Measurements from ENCODE around the gene KIF18A. TPM values are rescaled to one million over a fixed set of nuclear protein-coding genes. Genes with fewer than 3 reads are reported as not detected.

The KIF18A gene
- total and polyA plus RNA-seq, 3 donors from 2014 or later, result 9.5 to 22.5 (median 14.4) TPM

DNA sequence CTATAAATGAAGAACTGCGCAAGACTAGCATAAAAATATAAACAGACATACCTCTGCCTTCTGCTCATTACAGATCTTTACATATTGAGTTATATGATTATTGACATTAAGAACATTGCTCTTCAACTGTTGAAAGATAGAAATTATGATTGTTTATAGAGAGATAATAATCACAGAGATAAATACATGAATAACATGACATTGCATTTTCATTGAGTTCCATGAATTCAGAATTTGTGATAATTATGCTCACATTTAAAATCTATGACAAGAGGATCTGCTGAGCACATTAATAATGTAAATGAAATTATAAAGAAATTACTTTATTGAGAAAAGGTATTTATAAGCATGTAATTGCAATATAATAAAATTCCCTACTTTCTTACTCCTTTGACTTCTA is 24.8 kb downstream of the KIF18A start:
- TF ChIP-seq POLR2A (IDR thresholded peaks at IDR 0.05), result no peak
- TF ChIP-seq, protein P1, sequence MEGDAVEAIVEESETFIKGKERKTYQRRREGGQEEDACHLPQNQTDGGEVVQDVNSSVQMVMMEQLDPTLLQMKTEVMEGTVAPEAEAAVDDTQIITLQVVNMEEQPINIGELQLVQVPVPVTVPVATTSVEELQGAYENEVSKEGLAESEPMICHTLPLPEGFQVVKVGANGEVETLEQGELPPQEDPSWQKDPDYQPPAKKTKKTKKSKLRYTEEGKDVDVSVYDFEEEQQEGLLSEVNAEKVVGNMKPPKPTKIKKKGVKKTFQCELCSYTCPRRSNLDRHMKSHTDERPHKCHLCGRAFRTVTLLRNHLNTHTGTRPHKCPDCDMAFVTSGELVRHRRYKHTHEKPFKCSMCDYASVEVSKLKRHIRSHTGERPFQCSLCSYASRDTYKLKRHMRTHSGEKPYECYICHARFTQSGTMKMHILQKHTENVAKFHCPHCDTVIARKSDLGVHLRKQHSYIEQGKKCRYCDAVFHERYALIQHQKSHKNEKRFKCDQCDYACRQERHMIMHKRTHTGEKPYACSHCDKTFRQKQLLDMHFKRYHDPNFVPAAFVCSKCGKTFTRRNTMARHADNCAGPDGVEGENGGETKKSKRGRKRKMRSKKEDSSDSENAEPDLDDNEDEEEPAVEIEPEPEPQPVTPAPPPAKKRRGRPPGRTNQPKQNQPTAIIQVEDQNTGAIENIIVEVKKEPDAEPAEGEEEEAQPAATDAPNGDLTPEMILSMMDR (IDR thresholded peaks at IDR 0.05), result no peak
- H3K4me1 ChIP-seq, result no peaks in the 10 kb centered on the region
- no peaks in the 10 kb centered on the region for H3K9me3 ChIP-seq
- 94 to 100% methylated on average over 1 of the region's 1 CpG for WGBS, 2 donors
- DNase-seq, result no peak
- H3K27me3 ChIP-seq, result no peaks in the 10 kb centered on the region
- H3K36me3 ChIP-seq (ENCODE audit: low read depth, missing control alignments), result no peaks in the 10 kb centered on the region
- H3K4me3 ChIP-seq, result no peak overlapping the region
- no peak overlapping the region for H3K27ac ChIP-seq
- intact Hi-C loops (cut with DNase I; ENCODE audit: low total_unique reads), result no loop called here

DNA sequence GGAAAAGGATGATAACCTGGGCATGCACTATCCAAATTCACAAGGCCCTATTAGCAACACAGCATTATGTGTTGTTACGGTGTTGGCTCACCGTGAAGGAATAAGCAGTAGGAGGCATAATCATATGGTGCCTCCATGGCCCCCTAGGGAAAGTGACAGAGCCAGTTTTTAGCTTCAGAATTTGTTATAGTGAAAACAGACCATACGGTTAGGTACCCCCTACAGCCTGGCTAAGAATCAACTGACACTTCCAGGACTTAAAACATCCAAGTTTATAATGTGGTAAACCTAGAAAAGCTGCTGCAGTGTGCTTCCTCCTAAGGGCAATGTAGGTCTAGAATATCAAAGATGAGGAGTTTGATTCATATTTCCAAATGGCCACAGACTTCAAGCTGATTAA is 30.4 kb downstream of the KIF18A start:
- Histone ChIP-seq H3K4me3 (no peak overlapping the region), H3K27me3 (no peaks in the 10 kb centered on the region), H3K27ac (no peak overlapping the region), H3K4me1 (no peaks in the 10 kb centered on the region), H3K9me3 (no peaks in the 10 kb centered on the region), H3K36me3 (ENCODE audit: low read depth, missing control alignments) (no peaks in the 10 kb centered on the region)
- 93% methylated on average over 3 of the region's 3 CpGs for WGBS, 2 donors
- TF ChIP-seq, protein P1 (IDR thresholded peaks at IDR 0.05), result no peak
- no peak for TF ChIP-seq POLR2A (IDR thresholded peaks at IDR 0.05)
- DNase-seq, result no peak
- intact Hi-C loops (cut with DNase I; ENCODE audit: low total_unique reads), result no loop called here

DNA sequence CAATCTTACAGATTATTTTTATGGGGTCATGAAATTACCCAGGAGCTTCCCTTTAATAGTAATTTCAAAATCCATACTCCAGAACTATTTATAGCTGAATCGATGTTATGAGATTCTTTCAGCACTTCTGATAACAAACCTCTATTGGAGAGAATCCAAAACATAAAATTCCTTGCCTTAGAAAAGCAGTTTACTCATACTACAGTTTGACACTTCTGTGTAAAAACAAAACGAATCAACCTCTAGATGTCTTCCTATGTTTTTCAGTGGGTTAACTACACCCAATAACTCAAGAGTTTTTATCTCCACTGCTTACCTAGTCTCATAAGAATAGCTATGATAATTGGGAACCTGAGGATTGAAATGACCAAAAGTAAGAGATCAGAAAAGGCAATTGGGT is 35.6 kb downstream of the KIF18A start:
- WGBS, 2 donors, result 42 to 52% methylated on average over 2 of the region's 2 CpGs
- intact Hi-C loops (cut with DNase I; ENCODE audit: low total_unique reads), result no loop called here
- Histone ChIP-seq H3K27me3 (no peaks in the 10 kb centered on the region), H3K9me3 (no peaks in the 10 kb centered on the region), H3K4me3 (no peak overlapping the region), H3K27ac (no peak overlapping the region), H3K36me3 (ENCODE audit: low read depth, missing control alignments) (no peaks in the 10 kb centered on the region), H3K4me1 (no peaks in the 10 kb centered on the region)
- no peak for DNase-seq
- TF ChIP-seq, protein P1 (IDR thresholded peaks at IDR 0.05), result no peak
- no peak for TF ChIP-seq POLR2A (IDR thresholded peaks at IDR 0.05)

DNA sequence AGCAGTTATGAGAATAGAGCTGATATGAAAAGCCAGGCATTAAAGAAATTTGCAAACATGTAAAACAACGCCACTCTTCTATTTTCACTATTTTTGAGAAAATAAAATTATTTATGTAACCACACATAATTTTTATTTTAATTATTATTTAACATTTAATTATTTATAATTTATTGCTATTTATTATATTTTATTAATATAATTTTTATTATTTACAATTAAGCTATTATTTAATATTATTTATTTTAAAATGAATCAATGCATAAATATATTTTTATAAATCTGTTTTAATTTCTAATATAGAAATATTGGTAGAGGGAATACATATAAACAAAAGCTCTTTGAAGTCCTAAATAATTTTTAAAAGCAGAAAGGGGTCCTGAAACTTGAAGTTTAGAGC is 36.7 kb downstream of the KIF18A start:
- Histone ChIP-seq H3K36me3 (ENCODE audit: low read depth, missing control alignments) (no peaks in the 10 kb centered on the region), H3K4me3 (no peak overlapping the region), H3K9me3 (no peaks in the 10 kb centered on the region), H3K4me1 (no peaks in the 10 kb centered on the region), H3K27me3 (no peaks in the 10 kb centered on the region), H3K27ac (no peak overlapping the region)
- 91 to 94% methylated on average over 1 of the region's 1 CpG for WGBS, 2 donors
- no peak for DNase-seq
- TF ChIP-seq POLR2A (IDR thresholded peaks at IDR 0.05), result no peak
- intact Hi-C loops (cut with DNase I; ENCODE audit: low total_unique reads), result no loop called here

DNA sequence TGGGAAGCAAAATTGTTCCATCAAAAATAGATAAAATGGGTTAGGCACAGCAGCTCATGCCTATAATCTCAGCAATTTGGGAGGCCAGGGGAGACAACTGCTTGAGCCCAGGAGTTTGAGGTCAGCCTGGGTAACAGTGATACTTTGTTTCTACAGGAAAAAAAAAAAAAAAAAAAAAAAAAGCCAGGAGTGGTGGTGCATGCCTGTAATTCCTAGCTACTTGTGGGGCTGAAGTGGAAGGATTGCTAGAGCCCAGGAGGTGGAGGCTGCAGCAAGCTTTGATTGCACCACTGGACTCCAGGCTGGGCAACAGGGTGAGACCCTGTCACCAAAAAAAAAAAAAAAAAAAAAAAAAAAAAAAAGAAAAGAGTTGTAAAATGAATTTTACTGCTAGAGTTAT is 49.6 kb downstream of the KIF18A start:
- Histone ChIP-seq H3K27ac (no peak overlapping the region), H3K9me3 (no peaks in the 10 kb centered on the region), H3K4me3 (no peak overlapping the region), H3K27me3 (no peaks in the 10 kb centered on the region), H3K36me3 (ENCODE audit: low read depth, missing control alignments) (no peaks in the 10 kb centered on the region), H3K4me1 (no peaks in the 10 kb centered on the region)
- peak; percentile 28 for DNase-seq
- no peak for TF ChIP-seq POLR2A (IDR thresholded peaks at IDR 0.05)
- TF ChIP-seq, protein P1 (IDR thresholded peaks at IDR 0.05), result no peak
- intact Hi-C loops (cut with DNase I; ENCODE audit: low total_unique reads), result no loop called here
